ENCODE data around the gene ASB15.

ASB15 gene

DNA sequence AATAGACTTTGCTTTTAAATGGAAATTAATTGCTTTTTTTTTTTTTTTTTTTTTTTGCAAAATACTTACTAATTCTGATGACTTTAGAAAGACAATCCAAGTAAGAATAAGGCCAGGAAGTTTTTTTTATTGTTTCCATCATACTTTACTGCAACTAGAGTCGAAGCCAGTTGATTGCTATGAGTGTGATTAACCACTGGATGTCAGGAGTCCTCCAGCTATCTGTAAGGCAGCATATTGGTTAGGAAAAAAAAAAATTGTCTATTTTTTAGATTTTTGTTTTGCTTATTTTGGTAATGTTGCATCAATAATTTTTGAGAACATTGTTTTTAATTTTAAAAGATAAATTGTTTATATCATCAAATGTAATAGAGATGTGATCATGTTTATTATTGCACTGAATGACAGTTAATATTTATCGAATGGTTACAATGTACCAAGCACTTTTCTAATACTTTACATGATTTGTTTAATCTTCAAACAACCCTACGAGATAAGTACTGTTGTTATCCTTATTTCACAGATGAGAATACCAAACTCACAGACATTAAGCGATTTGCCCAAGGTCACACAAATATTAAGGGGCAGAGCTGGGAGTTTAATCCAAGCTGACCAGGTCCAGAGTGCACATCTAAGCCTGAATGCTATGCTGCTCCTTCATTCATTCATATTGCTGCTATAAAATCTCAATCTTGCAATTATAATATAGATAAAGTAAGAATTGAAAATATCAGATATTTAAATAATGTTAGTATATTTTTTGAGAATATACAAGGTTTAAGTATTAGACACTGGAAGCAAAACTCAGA is 34.1 kb downstream of the ASB15 start:
- no peak for DNase-seq (ENCODE audit: low spot score)

GRCh38 chr7:123637203-123637602 is 35.6 kb downstream of the ASB15 start:
- no peak for DNase-seq (ENCODE audit: low spot score)

DNA sequence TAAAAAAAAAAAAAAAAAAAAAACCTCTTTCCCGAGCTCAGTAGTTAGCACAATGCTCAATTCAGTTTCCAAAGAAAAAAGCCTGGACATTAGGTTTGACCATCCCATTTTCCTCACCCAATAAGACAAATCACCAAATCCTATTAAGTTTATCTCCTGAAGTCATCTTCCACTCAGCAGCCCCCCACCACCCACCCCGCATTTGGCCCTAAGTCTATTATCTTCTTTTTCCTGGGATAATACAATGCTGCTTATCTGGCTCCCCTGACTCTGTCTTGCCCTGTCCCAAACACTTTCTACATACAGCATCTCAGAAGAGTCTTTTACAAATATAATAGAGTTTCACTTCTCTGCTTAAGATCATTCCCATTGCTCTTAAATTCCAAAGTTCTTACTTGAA is 36.3 kb downstream of the ASB15 start:
- no peak for DNase-seq (ENCODE audit: low spot score)

DNA sequence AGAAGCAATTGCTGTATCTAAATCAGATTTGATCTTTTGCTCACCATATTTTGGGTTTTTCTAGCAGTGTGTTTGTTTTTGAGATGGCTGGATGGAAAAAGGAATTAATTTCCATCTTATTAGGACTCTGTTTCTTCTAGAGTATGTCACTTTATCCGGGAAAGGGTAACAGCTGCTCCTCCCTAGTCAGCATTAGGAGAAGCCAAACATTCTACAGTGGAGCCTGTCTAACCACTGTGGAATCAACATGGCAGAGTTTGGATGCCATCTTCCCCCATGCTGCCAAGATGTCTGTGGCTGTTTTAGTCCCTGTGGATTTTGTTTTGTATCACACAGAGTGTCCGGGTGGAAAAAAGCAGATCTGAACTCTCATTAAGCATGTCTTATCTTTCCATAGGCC is 38.0 kb downstream of the ASB15 start:
- no peak for DNase-seq (ENCODE audit: low spot score)

DNA sequence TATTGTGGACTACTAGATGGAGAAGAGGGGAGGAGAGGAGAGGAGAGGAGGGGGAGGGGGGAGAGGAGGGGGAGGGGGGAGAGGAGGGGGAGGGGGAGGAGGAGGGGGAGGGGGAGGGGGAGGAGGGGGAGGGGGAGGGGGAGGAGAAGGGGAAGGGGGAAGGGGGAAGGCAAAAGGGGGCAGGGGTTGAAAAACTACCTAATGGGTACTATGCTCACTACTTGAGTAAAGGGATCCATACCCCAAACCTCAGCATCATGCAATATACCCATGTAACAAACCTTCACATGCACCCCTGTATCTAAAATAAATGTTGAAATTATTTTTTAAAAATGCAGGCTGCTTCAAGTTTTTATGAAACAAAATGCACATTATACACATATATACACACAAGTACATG is 39.0 kb downstream of the ASB15 start:
- no peak for DNase-seq (ENCODE audit: low spot score)

DNA sequence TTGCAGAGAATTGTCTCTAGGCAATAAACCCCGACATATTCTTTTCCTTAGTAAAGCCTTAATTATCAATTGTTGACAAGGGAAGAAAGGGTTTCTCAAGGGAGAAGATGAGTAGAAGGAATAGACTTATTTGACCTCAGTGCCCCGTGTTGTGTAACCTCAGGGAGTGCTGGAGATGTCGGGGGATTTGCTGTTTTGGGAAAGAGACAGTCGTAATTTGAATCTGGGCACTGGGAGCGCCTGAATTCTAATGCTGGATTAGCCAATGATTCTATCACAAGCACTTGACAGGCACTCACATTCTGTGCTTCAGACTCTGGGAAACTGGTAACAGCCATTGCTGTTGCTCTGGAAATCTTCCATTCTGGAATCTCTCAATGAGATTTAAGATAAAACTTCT is 40.3 kb downstream of the ASB15 start:
- no peak for DNase-seq (ENCODE audit: low spot score)

DNA sequence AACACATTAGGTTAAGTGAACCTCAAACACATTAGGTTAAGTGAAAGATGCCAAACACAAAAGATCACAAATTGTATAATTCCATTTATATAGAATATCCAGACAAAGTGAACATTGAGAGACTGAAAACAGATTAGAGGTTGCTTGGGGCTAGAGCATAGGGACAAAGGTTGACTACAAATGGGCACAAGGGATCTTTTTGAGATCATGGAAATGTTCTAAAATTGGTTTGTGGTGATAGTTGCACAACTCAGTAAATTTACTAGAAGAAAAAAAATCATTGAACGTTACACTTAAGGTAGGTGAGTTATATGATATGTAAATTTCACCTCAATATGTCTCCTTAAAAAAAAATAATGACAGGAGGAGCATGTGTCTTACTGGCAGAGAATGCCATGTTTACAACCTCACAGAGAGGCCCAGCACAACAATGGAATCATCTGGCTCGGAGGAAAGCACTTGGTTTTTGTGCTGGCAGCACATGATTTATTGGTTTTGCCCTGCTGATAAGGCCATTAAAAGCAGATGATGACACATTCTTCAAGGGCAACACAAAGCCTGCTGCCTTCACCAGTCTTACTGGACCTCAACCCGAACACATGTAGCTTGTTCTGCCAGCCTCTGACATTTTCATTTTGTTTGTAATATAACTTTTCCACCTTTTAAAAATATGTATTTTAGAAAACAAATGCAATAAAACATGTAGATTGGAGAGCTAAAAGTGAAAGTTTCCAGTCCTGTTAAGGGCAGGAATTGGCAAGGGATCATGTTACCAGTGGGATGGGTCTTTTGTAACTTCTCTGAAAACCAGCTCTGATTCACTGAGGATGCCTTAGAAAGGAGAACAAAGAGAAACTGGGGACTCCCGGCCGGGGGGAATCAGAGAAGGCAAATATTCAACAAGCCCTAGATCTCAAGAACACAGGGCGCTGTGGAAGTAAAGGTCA is 42.1 kb downstream of the ASB15 start:
- no peak for DNase-seq (ENCODE audit: low spot score)

DNA sequence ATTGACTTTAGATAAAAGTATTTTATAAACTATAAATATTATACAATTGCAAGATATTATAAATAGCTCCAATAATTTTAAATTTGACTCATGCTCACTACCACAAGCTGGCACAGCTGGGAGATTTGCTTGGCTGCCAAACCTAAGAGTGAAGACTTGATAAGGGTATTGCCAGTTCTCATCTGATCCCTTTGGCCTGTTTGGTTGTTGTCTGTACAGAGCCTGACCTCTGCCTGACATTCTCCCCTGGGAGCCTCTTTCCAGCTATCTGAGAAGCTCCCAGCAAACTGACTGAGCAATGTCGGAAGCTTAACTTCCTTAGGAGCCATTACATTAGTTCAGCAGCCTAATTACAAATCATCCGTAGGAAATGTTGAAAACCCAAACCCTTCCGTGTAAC is 43.9 kb downstream of the ASB15 start:
- no peak for DNase-seq (ENCODE audit: low spot score)

- DNase-seq (ENCODE audit: low spot score): no peak
Observed at GRCh38 chr7:123647106-123647730, 45.6 kb downstream of the ASB15 start.

DNA sequence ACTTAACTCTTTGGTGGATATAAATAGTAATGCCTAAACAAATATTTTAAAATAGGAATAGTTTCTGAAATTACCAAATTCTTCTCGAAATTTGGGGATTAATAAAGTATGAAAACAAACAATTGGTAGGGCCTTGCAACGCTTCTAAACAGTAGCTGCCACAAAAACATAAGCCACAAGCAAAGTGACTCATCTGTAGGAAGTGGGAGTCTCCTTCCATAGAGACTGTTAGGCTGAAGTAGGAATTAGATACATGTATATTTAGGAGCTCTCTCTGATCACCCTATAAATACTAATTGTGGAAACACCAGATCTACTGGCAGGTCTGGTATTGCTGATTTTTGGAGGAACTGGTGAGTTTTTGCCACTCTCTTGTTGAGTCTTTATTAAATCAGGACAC is 48.3 kb downstream of the ASB15 start:
- DNase-seq (ENCODE audit: low spot score): no peak

DNA sequence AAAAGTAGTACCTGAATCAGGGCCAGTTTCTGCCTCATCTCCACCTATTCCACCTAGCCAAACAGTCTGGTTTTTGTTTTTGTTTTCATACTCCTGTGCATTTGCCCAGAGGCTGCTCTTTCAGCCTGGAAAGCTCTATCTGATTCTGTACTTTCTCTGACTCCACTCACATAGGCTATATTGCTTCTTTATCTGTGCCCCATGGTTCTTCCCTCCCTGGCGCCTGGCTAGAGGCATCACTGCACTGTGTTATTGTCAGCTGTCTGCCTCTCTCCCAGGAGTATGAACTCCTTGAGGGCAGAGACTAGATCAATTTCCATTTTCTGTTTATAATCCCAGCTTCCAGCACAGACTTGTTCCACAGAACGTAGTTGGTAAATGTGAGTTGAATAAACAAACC is 49.0 kb downstream of the ASB15 start:
- no peak for DNase-seq (ENCODE audit: low spot score)

- no peak for DNase-seq (ENCODE audit: low spot score)
Observed at GRCh38 chr7:123652406-123652805, 50.8 kb downstream of the ASB15 start.

GRCh38 chr7:123653162-123653561 is 51.5 kb downstream of the ASB15 start:
- no peak for DNase-seq (ENCODE audit: low spot score)

- no peak for DNase-seq (ENCODE audit: low spot score)
Observed at GRCh38 chr7:123655614-123656013, 54.0 kb downstream of the ASB15 start, which contains the start of gene LMOD2. LMOD2 (plus strand) TSS chr7:123655866; CDS start chr7:123655964, 98 bp downstream.

GRCh38 chr7:123656544-123657303 is 55.1 kb downstream of the ASB15 start:
- no peak for DNase-seq (ENCODE audit: low spot score)

GRCh38 chr7:123657304-123657685 is 55.7 kb downstream of the ASB15 start:
- no peak for DNase-seq (ENCODE audit: low spot score)

- no peak for DNase-seq (ENCODE audit: low spot score)
Observed at GRCh38 chr7:123658023-123658422, 56.4 kb downstream of the ASB15 start.

DNA sequence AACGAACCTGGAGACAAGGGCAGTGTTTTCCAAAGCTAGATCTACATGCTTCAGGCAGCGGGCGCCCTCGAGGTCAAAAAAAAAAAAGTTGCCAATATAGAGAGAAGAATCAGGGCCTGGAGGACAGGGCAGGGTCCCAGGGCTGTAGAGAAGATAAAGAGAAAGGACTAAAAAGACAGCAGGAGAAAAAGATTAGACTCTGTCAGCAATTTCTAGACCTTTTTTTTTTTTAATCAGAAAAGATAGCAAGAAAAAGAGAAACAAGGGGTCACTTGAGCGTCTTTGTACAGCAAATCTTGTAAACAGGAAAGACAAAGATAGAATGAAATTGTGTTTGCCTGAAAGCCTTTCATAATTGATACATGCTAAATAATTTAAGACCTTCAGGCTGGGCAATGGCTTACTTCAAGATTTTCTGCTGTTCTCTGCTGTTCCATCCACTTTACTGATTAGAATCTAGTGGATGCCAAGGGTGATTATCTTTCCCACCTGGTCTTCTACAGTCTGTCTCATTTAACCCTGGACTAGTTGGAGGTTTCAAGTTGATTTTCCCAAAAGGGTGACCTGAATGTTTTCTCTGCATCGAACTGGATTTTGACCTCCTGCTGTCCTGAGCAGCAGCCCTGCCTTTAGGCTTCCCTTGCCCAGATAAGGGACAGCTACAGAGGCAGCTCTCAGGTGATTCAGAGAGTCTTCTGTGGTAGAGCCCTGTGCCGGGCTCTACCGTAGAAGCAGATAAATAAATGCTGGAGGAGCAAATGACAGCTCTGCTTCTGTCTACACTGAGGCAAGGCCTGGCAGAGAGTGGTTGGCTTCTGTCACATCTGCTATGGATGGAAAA is 59.1 kb downstream of the ASB15 start:
- no peak for DNase-seq (ENCODE audit: low spot score)

DNA sequence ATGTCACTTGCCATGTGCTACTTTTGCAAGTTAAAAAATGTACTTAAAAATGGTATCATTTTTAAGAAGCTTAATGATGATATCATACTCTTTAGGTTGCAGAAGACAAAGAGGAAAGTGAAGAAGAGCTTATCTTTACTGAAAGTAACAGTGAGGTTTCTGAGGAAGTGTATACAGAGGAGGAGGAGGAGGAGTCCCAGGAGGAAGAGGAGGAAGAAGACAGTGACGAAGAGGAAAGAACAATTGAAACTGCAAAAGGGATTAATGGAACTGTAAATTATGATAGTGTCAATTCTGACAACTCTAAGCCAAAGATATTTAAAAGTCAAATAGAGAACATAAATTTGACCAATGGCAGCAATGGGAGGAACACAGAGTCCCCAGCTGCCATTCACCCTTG is 60.1 kb downstream of the ASB15 start:
- DNase-seq (ENCODE audit: low spot score): no peak

GRCh38 chr7:123662293-123662692 is 60.7 kb downstream of the ASB15 start:
- no peak for DNase-seq (ENCODE audit: low spot score)

DNA sequence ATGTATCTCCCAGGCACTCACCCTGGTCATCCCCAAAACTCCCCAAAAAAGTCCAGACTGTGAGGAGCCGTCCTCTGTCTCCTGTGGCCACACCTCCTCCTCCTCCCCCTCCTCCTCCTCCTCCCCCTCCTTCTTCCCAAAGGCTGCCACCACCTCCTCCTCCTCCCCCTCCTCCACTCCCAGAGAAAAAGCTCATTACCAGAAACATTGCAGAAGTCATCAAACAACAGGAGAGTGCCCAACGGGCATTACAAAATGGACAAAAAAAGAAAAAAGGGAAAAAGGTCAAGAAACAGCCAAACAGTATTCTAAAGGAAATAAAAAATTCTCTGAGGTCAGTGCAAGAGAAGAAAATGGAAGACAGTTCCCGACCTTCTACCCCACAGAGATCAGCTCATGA is 61.1 kb downstream of the ASB15 start:
- no peak for DNase-seq (ENCODE audit: low spot score)
